T-helper 22 cell (primary cell): Measurements from ENCODE around the gene SECISBP2.

Experiments
- DNase-seq: peaks from one replicate; pipeline ENCODE4 v3.0.0-alpha.2; 2020; ENCODE audit warnings: low read depth

The SECISBP2 gene

DNA sequence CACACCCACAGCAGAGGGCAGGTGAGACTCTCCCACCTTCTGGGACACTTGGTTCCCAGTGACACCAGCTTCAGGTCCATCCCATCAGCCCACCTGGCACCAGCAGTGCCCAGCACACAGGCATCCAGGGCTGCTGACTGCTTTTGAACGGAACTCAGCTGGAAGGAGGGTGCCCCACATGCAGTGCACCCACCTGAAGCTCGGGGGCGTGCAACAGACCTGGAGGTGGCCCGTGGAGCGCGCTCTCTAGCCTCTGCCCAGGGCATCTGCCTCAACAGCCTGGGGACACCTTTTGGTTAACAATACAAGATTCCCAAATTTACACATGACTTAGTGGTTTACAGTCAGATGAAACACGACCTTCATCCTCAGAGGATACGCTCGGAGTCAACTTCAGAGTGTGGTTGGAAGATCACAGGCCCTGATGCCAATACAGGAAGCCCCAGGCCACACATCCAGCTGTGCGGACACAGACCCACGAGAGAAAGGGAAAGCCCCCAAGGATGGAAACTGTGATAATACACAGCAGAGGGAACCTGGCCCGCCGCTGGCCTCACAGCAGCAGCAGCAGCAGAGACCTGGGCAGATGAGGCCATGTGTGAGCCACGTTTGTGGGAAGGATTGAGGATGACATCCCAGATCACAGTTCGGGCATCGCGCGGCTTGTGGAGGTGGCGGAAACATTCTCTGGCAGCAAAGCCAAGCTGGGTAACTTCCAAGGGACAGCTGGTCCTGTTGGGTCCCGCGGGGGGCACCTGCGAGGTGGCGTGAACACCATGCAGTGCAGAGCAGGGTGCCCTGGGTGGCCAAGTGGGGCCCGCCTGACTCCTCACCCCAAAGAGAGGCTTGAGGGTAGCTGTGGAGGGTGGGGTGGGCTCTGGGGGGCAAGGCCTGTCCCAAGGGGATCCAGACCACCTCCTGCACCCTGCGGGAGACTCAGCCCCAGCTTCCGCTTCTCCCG, 64.0 kb downstream of the SECISBP2 start:
- DNase-seq, result no peak

- DNase-seq, result no peak
Observed at GRCh38 chr9:89383030-89383720, 64.9 kb downstream of the SECISBP2 start.

GRCh38 chr9:89383721-89384300, 65.5 kb downstream of the SECISBP2 start:
- no peak for DNase-seq

GRCh38 chr9:89384783-89385182, 66.5 kb downstream of the SECISBP2 start:
- DNase-seq, result no peak

GRCh38 chr9:89386206-89386605, 67.9 kb downstream of the SECISBP2 start:
- DNase-seq, result no peak

DNA sequence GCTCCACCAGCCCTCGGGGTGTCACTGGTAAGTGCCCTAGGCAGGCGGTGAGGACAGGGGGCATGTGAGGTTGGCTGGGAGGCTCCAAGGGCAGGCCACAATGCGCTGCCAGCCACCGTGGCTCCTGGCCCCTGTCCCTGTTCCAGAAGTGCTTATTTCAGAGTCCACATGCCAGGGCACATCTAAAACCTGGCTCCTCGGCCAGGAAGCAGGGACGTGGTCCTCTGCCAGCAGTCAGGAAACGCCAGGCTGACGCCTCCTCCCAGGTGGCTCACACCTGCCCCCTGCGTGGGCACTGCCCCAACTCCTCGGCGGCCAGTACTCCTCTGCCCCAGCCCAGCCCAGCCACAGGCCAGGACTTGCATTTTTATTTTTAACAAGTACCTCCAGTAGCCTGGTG, 68.5 kb downstream of the SECISBP2 start:
- no peak for DNase-seq

DNA sequence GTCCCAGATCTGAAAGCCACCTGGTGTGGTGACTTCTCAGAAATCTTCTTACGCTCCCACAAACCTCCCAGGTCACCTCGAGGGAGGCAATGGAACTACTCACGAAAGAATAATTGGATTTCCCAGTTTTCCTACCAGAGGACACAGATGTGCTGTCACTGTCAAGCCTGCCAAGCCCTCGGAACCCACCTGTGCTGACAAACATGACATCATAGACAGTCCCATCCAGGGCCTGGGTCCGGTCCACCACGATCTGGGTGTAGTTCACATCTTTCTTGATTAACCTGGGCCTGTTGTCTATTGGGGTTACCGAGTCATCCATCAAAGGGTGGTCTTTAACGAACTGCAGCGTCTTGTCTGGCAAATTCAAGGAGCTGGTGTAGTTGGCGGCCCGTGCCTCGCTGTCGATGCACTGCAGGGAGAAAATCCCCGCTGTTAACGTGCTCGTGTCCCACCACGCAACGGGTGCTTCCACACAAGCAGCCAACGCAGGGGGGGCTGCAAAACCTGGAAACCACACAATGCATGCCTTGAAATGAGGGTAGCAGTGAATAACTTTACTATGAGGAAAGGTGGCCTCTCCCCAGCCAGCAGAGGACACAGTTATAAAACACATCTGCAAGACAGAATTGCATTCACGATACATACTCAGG, 69.0 kb downstream of the SECISBP2 start:
- DNase-seq, result no peak

DNA sequence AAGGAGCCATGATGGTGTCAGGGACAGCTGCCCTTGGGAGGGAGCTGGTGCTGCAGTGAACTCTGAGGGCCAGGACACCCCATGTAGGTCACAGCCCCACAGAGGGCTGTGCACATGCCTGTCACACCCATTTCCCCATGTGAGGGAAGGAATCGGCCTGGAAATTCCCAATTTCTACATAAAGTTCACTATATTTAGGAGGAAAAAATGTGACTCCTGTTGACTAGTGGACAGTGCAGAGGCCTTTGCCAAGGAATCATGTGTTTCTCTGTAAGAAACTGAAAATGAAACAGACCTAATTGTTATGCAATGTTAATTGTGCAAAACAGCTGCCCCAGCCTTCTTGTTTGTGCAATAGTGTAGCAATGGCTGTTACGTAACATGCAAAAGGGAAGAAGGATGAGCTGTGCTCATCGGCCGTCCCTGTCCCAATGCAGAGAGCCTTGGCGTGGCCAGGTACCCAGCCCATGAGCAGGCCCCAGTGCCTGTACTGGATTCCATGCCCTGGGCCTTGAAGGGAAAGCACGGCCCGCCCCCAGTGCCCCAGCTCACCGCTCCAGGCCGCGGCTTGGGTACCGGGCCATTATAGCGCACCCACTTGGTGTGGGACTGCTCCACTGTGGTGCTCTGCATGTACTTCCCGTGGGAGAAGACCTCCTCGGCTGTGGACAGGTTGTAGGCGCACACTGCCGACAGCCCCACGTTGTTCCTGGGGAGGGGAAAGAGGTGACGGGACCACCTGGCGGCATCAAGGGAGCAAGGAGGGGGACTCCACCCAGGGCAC, 70.0 kb downstream of the SECISBP2 start:
- DNase-seq, result no peak

DNA sequence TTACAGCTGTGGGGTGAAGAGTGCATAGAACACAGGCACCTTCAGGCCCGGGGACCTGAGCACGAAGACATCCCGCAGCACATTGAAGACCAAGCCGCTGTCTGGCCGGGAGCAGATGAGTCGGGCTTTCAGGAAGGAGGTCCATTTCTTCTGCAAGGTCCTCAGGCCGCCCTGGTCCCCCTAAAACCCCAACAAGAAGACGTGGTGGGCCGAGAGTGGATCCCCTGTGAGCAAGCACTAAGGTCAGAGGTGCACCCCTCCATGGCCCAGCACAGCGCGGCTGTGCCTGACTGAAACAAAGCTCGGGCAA, 70.5 kb downstream of the SECISBP2 start:
- no peak for DNase-seq

DNA sequence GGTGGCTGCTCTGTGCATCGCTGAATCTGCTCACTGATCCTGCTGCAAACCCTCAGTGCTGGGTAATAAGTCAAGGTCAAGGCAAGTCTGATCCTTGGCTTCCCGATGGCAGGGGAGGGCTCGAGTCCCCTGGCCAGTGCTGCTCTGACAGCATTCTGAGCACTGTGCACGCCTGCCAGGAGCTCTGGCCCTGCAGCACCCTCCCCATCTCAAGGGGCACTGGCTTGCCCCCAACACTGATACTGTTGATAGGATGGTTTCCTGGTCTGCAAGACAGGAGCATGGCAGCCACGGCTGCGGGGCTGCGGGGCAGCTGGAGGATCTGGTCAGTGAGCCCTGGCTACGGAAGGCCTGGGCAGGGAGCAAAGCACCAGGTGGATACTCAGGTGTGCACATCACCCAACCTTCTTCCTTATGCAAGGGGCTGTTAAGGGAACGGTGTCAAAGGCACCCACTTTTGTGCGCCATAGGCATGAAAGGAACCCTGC, 71.8 kb downstream of the SECISBP2 start:
- DNase-seq, result no peak

GRCh38 chr9:89390578-89391116, 72.3 kb downstream of the SECISBP2 start:
- no peak for DNase-seq

DNA sequence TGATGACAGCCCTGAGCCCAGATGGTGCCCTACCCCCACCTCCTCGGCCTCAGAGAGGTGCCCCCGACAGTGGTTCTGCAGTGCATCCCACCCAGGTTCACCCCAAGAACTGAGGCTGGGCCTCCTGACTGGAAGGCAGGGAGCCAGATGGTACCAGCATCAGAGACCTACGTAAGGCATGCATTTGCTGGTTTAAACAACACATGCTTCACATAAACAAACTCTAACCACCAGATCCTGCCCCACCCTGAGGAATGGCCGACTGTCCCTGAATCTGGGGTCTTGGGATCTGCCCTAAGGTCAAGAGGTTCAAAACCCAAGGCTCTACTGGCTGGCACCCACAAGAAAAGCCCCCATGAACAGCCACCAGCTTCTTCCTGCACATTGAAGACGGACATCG, 73.3 kb downstream of the SECISBP2 start:
- no peak for DNase-seq

GRCh38 chr9:89394412-89394811, 76.1 kb downstream of the SECISBP2 start:
- no peak for DNase-seq

DNA sequence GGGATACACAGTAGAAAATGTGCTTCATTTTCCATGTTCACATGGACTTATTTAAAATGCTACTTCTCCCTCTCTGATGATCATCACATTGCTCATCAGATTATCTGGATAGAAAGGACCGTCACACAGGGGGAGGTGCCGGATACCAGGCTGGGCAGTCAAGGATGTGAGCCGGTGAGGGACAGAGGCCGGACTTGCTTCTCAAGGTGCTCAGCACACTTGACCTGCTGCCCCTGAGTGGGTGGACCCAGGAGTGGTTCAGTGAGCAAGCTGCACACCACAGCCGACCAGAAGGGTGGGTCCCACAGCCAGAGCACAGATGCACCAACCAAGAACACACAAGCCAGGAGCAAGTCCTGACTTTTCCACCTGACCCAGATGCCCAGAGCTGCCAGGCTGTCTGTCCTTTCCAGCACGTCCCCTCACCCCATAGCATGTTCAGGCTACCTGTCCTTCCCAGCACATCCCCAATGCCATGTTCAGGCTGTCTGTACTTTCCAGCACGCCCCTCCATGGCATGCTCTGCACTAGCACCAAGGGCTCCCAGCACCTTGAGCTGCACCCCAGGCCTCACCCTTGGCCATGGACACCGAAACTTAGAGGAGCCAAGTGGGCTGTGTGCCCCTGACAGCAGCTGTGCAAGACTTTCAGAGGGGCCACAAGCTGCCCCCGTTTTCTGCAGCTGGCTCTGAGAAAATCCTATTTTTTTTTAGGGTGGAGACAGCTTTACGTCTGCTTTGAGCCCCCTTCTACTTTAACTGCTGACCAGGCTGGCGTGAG, 77.8 kb downstream of the SECISBP2 start:
- DNase-seq, result no peak

- DNase-seq, result no peak
Observed at GRCh38 chr9:89397471-89397870, 79.2 kb downstream of the SECISBP2 start.

GRCh38 chr9:89398621-89399020, 80.3 kb downstream of the SECISBP2 start:
- DNase-seq, result no peak

DNA sequence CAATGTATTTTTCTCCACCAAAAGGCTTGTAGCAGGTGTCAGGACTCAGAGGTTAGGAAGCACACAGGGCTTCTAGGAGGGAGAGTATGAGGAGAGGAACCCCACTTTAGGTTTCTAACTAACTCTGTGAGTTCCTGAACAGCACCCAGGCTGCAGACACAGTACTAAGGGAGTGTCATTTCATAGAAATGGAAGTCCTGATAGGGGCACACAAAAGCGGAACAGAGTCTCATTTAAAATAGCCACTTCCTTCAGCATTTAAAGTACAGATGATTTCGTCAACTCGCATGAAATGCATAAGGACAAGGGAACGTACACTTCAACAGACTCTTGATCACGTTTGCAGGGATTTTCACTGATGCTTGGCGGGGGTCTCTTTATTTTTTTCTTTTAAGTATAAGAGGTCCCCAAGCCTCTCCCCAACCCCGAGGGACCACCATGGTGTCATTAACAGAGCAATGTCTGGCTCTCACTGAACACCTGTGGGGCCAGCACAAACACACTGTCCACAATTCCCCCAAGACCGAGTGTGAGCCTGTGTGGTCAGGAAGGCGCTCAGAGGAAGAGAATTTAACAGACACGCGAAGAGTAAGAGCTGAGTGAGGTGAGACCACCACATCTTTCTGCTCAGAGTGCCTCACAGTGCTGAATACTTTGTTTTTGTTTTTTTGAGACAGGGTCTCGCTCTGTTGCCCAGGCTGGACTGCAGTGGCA, 82.3 kb downstream of the SECISBP2 start:
- DNase-seq, result no peak

DNA sequence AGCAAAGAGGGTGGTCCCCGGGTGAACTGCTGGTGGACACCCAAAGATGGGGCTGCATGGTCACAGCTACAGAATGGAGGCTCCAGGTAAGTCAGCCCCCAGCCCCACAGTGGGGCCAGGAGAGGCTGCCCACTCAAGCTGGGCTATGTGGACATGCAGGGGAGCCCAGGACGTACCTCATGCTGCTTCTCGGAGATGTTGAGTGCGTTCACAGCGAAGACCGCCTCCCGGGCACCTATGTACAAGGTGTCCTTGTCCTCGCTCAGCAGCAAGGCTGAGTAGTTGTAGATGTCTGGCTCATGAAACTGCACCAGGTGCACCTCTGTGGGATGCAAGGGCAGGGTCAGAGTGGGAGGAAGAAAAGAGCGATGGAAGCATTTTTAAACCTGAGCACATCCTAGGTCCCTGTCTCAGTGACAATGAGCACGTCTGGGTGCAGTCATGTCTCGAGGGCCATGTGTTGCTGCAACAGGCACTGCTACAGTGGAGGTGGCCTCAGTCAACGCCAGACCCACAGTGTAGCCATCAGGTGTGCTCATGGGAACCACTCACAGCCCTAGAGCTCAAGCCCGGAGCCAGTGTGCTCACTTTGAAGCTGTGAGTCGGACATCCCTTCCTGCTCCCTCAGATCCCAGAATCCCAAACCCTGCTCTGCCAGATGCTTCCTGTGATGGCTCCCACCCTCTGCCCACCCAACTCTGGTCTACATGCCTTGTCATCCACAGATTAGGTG, 84.6 kb downstream of the SECISBP2 start:
- no peak for DNase-seq

- DNase-seq, result no peak
Observed at GRCh38 chr9:89404074-89404473, 85.8 kb downstream of the SECISBP2 start.
